NCI-H2107 (cell line): Measurements from ENCODE around the gene TMEM150A.
"Not testable (repeated sequence)": the region's sequence is repeated elsewhere in the genome, so short reads cannot be mapped to it uniquely, and the experiment has no call there.

Experiments used
- DNase-seq: peaks from one replicate; lab custom pipeline; 2025; lab: John Stamatoyannopoulos, UW

The TMEM150A gene

DNA sequence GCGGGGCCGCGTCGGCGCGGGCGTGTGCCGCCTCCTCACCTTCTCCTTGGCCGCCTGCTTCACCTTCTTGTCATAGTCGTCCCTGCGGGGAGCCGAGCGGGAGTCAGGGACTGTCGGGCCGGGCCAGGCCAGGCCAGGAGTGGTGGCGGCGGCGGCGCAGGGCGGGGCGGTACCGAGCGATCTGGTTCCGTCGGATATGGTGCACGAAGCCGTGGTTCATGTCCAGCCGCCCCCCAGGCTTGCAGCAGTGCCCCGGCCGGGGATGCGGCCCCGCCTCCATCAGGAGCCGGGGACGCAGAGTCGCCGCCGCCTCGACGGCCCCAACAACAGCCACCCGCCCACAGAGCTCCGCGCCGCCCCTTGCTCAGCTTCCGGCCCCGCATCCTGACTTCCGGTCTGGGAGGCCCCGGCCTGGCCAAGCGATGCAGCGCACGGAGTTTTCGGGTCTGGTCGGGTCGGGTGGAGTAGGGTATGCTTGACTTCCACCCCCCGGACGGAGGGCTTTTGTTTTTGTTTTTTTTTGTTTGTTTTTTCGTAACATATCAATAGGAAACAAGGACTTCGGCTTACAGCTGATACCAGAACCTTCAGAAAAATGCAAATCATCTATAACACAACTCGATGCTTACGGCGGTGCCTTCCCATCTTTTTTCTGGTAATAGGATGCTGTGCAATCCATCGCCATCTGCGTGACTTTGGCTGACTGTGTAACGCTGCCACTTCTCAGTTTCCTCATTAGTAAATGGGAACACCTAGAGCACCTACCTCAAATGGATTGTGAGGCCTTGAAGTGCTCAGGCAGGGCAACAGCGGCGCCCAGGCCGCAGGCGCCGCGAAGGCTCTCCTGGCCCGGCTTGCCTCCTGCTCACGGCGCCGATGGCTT lies 9.4 kb upstream of the TMEM150A start, which contains the start of gene C2orf68:
C2orf68 (minus strand) TSS at position 362 of the 883 bp plus-strand sequence; CDS start at position 280, 82 bp downstream.
- peak; percentile 87 for DNase-seq

DNA sequence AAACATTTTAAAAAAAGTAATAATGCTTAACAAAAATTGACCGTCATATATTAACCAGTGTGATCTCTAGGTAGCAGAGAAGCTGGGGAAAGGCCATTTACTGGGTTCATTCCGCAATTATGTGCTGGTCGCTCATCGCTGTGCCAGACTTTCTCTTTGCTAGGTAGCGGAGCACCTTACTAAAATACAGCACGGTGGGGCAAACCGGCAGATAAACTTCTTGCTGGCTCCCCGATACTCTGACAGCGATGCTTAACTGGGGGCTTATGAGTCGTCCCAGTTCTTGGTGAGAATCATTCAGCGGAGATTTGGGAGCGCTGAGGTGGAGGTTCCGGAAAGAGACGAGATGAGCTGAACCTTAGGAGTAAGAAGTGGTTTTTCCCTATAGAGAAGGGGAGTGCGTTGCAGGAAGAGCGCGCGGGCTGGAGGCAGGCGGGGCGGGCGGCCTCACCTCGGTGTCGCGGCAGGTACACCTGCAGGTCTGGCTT lies 8.8 kb upstream of the TMEM150A start:
- no peak for DNase-seq

DNA sequence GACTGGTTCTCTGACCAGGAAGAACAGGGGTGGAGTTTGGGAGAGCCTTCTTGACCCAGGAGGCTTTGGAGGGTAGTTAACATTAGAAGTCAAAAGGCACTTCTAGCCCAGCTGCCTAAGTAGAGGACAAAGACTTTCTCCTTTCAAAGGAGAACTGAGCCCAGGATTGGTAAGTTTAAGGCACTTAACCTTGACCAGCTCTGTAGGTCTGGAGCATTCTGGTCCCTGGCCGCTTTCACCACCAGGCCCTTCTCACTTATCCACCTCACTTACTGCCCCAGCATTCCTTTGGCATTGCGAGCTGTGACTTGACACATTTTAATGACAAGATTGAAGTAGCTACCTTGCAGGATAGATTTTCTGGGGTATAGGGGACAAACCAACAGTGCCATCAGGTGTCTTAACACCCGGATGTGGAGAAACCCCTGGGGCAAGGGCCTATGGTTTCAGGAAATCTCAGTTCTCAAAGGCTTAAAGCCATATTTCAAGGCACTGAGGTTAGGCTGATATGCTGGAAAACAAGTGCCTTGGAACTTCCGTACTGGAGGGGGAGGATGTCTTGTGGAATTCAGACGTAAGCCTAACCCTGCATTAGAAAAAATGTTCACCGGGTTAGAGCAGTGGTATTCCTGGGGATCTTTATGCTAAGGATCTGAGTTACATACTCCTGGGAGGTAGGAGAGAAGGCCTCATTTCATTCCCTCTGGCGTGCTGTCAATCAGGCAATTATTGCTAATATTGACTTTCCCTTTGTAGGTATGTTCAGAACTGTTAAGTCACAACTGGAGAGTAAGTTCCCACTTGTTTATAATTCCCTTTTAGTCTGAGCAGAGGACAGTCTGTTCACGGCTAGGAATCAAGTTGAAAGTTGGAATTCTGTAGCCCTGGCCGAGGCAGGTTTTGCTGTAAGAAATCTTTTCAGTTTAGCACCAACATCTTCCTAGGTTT lies 5.0 kb upstream of the TMEM150A start:
- DNase-seq, result no peak

DNA sequence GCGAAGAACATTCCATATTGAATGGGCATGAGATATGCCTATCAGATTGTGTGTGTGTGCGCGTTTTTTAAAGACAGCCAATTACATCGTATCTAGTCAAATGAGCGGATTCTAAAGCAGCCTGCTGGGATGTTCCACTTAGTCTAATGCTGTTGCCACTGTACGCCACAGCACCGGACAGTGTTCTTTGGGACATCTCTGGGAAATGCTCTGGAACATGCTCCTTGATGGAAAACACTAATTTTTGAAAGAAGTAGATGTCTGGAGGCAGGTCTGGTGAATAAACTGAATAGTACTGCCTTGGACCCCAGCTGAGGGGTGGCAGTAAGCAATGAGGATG lies 3.6 kb upstream of the TMEM150A start:
- DNase-seq, result no peak

DNA sequence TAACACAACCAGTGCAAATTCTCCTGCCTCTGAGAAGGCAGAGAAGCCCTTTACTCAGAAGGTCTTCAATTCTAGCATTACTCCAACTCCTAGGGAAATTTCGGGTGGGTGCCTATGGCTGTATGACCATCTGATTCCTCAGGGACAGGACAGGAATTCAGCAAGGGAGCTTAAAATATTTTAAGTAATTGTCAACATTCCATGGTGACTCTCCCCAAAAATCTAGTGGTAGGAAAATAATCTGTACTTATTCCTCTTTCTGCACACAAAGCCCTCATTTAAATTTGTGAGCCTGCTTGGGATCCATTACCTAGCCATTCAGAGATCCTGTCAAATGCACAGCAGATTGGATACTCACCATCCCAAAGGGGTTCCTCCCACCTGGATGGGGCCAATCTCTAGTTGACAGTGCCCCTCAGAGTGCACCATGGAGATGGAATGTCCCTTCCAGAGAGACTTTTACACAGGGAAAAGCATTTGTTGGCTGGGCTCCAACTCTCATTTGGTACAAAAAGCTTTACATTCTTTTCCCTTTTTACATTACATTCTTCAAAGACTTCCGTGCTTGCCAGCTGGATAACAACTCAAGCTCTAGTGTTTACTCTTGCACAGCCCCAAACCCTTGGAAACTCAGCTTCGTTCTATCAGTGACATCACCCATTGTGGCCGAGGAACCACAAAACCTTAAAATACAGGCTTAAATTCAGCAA lies 3.1 kb upstream of the TMEM150A start:
- no peak for DNase-seq

DNA sequence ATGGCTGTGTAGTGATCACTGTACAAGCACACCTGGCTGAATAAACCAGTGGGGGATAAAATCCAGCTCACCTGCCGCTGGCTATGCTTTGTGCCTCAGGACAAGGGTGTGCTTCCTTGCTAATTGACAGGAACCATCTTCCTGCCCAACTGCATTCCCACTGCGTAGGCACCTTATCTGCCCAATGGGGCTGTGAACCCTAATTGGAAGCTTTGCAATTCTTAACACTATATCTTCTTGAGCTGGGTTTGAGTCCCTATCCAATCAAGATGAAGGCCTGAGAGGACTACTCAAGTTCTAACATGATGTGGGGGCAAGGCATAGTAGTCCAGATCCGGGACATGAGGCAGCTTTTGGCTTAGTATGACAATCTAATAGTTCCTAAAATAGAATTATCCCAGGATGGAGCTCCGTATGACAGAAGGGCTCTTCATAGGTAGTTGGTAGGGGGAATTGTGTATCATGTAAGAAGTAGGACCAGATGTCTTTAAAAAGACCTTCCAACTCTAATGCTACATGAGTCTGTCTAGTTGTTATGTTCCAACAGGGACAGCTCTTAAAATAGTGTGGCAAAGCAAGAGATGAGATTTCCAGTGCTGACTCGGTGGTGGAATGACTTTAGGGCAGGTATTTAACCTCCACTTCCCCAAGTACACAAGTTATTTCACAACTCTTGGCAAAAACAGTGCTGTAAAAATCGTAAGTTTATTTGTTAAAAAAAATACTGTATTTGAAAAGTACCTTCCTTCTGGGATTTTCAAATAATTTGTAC lies 2.3 kb upstream of the TMEM150A start:
- no peak for DNase-seq

DNA sequence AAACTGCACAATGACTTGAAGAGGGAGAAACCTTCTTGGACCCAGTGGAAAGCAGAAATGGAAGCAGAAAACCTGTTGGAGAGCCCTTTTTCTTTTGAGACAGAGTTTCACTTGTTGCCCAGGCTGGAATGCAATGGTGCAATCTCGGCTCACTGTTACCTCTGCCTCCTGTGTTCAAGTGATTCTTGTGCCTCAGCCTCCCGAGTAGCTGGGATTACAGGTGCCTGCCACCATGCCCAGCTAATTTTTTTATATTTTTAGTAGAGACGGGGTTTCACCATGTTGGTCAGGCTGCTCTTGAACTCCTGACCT lies 1.6 kb upstream of the TMEM150A start:
- DNase-seq, result not testable (repeated sequence)

DNA sequence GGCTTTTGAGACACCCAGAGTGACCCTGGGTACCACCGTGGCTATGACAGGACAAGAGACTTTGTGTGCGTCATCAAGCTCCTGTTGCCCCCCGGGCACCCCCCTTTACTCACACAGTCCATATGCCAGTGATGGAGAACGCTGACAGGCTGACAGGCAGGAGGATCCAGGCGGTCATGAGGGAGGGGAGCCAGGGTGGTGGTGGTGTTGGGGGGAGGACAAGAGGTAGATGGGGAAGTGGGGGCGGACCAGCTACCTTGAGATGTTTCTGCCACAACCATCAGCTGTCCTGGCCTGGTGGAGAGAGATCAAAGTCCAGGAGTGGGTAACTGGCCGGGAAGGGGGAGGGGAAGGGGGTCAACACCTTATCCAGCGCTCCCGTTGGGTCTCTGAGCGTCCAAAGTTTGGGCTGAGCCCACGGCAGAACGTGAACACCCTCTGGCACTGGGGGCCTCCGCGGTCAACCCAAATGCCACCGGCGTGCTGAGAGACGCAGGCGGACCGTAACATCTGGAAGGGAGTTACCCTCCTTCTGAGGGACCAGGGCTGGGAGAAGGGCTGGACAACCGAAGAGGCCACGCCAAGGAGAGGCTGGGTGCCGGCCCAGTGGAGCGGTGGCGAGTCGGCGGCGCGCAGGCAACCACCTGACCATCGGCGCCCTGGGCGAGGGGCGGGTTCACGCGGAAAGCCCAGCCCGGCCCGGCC lies 575 bp downstream of the TMEM150A start:
- no peak for DNase-seq

DNA sequence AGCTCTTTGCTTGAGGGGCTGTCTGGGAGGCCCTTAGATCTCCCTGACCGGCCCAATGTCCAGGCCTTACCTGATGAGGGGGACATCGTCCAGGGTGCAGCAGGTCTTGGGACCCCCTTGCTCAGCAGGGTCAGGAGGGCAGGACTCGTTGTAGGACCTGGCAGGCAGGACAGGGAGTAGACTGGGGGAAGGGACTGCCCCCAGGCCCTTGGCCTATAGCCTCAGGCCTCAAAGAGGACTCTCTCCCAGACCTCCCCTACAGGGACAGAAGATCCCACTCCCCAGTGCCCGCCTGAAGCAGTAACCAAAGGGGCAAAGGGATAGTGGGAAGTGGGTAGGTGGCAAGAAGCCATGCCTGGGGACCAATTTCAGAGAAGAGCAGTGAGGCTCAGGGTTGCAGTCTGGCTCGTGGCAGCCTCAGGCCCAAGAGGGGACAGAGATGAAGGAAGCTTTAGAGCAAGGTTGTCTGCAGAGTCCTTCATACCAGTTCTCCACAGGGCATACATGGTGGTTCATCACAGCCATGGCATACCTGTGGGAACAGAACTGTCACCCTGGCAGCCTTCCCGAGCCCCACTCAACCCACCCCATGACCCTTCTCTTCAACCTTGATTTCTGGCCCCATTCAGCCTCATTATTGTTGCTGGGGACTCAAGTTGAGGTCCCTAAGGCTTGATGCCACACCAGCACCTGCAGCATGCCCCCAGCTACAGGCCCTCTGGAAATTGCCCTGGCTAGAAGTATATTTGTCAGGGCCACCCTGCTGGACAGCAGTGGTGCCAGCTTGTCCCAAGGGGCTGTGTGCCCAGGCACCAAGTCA lies 1.3 kb downstream of the TMEM150A start:
- DNase-seq, result no peak

DNA sequence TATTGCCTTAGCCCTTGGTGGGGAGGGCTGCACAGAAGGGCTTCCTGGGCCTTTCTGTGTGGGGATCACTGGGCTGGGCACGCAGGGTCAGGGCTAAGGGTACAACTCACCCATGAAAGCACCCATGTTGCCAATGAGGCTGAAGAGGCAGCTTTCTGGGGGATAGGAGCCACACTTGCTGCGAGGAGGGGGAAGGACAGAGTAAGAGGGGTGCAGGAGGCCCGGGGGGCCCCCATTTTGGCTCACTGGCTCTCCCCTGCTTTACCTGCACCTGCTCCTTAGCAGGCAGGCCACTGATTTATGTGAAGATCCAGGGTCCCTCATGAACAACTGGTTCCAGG lies 2.3 kb downstream of the TMEM150A start:
- DNase-seq, result no peak

DNA sequence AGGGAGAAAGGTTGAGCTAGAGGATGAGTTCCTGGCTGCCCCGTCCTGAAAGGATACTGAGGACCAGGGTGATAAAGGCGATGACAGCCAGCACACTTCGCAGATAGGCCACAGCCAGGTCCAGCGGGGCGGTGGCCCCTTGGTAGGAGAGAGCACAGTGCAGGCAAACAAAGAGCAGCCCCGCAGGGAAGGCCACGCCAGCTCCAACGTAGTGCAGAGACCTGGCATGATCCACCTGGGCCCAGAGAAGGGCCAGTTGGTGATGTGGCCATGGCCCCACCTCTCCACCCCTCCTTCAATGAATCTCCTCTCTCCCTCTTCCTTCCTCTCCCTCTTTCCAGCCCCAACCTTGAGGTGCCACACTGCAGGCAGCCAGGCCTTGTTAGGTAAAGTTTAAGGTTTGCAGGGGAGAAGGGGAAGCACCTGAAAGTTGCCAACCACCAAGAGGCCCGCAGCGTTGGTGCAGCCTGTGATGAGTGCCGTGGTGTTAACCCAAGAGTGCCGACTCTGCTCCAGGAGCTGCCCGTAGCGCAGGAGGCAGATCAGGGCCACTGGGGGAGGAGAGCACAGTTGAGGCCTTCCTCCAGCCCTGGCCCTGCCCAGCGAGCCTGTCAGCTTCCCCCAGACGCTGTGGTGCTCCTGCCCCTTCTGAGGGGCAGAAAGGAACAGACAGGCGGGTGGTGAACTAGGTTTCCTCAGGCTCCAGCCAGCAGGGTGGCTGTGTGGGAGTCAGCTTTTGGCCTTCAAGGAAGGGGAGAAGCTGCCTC lies 2.8 kb downstream of the TMEM150A start:
- no peak for DNase-seq

DNA sequence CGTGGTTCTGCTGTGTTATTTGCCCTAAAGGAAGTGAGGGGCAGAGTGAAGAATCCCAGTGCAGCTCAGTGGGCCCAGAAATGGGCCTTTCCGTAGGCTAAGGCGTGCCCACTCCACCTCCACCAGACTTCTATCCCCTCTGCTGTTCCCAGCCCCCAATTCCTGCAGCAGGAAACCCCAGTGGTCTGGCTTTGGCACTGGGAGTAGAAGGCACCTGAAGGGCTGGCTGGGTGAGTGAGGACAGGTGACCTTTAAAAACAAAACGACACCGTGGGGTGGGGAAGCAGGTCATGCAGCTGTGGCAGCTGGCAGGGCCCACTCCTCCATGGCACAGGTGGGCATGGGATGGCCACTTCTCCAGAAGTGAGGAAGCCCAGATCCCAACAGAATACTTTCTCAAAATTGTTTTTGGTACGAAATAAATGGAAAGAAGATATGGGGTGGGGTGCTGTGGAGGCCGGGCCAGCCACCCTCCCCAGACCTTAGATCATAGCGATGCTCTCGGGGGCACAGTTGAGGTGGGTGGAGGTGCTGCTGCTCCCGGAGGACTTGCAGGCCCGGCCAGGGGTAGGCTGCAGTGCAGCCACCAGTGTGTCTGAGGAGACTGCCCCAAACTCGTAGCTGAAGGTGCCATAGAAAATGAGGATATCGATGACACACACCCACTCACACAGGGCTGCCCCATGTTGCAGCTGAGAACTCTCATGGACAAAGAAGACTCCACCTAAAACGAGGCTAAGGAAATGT lies 3.7 kb downstream of the TMEM150A start:
- DNase-seq, result no peak

DNA sequence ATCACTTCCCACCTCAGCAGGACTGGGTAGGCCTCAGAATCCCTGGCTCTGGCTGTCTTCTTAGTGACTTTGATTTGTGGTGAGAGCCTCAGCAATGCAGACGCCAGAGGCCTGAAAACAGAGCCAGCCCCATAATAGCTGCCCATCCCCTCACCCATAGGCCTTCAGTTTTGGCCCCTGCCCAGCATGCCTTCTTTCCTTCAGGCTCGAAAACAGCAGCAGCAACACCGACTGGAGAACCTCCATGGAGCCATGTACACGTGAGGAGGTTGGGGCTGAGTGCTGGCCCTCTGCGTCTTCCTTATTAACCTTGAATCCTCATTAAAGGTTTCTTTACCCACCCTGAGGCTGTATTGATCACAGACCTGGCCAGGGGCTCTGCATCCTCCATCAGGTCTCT lies 5.3 kb downstream of the TMEM150A start:
- no peak for DNase-seq

DNA sequence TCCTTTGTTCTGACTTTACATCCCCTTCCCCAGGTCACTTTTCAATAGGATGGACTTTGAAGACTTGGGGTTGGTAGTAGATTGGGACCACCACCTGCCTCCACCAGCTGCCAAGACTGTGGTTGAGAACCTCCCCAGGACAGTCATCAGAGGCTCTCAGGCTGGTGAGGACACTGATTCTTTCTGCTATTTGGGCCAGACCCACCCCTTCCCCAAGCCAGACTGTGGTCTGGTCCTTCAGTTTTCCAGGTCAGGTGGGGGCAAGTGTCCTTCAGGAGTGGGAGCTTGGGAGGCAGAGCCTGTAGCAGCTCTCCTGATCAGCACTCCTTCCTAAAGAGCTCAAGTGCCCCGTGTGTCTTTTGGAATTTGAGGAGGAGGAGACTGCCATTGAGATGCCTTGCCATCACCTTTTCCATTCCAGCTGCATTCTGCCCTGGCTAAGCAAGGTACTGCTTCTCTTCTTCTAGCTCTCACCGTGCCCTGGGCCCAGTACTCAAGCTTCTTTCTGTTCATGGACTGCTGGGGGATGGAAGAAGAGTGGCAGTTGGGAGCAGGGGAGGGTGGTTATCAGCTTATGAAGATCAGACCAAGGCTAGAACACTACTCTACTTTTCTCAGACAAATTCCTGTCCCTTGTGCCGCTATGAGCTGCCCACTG lies 5.9 kb downstream of the TMEM150A start:
- DNase-seq, result no peak

DNA sequence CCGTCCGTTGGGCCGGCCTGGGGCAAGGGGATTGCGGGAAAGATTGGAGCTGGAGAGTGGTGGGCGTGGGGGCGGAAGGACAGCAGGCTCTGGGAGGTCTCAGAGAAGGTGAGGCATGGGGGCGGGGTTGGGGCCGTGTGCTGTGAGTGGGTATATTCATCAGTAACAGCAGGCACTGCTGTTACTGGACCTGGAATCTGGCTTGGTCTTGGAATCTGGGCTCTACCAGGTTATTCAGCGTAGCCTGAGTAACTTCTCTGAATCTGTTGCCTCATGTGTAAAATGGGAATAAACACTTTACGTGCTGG lies 6.5 kb downstream of the TMEM150A start:
- DNase-seq, result no peak

DNA sequence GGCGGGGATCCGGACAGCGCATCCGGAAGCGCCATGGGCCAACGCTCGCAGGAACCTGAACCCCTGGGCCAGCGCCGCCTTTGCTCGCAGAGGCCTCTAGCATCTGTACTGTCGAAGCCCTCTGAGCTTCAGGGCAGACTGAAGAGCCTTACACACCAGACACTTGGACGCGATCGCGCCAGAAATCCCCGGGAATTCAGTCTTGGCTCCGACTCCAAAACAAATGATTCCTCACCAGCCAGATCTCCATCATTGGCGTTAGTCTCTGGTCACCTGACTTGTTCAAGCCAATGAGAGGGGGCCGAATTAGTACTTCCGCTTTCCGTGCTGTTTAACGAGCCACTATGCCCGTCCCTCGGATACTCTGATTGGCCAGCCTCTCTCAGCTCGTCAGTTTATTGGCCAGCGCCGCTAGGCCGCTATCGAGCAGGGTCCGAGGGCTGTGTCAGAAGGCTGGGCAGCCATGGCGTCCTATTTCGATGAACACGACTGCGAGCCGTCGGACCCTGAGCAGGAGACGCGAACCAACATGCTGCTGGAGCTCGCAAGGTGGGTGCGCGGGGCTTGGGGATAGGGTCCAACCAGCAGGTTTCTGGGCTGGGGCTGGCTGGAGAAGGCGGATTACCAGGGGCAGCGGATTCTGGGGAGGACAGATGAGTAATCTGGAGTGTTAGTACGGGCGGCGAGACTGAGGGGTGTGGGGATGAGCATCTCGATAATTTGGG lies 7.0 kb downstream of the TMEM150A start, which contains the start of gene RNF181:
RNF181 (plus strand) TSS at position 445 of the 725 bp plus-strand sequence; CDS start at position 464, 19 bp downstream.
- peak; percentile 88 for DNase-seq

DNA sequence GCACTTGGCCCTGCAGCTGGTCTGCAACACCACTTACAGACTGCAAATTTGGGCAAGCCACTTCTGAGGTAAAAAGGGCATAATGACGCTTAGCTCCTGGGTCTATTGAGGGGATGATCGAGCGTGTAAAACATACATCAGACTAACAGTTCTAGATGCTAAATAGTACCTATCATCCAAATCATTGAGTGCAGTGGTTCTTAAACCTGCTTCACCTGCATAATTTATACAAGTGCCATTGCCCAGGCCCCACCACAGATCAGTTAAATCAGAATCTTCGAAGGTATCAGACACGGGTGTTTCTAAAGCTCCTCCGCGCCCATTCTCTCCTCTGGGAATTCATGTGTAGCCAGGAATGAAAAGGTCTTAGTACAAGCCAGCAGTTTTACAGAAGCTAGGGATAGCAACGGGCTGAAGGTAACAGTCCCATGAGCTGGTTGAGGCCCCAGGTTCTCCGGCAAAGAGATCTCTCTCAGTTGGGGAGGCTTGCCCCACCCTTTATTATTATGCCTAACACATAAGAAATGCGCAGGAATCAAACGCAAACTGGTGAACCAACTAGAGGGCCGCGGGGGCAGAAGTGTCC lies 7.7 kb downstream of the TMEM150A start:
- no peak for DNase-seq
